HG02884 (cell line): ENCODE measurements around the gene TMEM178B.
"Not testable (repeated sequence)": the region's sequence is repeated elsewhere in the genome, so short reads cannot be mapped to it uniquely, and the experiment has no call there.

Source experiments
- ATAC-seq: cut with Tn5 transposase; IDR thresholded peaks from one replicate; pipeline ENCODE4 v1.9.1; 2021; ENCODE audit warnings: mild to moderate bottlenecking, moderate library complexity; ENCODE audit not compliant: unreplicated experiment

TMEM178B gene

DNA sequence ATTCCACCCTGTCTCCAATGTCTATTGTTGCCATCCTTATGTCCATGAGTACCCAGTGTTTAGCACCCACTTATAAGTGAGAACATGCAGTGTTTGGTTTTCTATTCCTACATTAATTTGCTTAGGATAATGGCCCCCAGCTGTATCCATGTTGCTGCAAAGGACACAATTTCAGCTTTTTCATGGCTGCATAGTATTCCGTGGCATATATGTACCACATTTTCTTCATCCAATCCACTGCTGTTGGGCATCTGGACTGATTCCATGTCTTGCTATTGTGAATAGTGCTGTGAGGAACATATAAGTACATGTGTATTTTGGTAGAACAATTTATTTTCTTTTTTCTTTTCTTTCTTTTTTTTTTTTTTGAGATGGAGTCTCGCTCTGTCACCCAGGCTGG lies 68.2 kb downstream of the TMEM178B start:
- ATAC-seq: no peak

DNA sequence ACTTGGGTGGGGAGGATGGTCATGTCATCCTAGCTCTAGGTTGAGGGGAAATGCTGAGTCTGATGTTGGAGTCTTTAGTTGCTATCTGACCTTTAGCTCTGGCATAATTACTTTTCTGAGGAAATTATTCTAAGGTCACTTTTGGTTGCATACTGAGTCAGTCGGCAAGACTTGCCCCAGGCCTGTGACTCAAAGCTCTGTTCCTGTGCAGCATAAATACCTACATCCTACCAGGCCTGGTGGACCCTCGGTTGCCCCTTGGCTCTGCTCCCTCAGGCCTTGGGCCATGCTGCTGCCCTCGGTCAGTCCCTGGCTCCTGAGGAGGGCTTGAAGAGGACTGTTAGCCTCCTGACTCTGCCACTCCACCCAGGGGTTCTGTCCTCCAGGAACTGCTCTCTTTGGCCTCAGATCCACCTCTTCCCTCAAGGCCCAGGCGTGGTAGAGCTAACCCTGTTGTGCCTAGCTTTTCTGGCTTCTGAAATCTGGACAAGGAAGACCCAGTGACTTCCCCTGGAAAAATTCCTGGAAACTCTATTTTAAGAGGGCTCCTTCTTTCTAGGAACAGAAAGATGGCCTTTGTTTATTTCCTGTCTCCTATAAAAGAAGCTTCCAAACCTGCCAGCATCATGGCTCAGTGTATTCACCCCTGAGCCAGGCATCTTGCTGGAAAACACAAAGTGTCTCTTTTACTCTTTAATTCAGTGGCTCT lies 71.2 kb downstream of the TMEM178B start:
- ATAC-seq: no peak

GRCh38 chr7:141145630-141145982 lies 71.7 kb downstream of the TMEM178B start:
- no peak for ATAC-seq

- no peak for ATAC-seq
Observed at GRCh38 chr7:141147482-141147881, 73.6 kb downstream of the TMEM178B start.

DNA sequence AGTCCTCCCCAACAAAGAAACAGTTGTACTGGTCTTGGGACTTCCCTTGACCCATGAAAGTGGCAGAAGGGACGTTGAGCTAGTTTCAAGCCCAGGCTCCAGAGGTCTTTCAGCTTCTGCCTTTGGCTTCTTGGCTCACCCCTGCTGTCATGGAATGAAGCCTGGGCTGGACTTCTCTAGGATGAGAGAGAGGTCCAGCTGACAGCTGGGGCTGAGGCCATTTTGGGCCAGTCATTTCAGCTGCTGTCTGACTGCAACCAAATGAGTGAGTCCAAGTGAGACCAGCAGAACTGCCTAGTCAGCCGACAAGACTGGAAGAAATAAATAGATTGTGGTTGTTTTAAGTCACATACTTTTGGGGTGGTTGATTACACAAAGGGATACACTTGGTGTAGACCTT lies 76.6 kb downstream of the TMEM178B start:
- ATAC-seq: no peak

DNA sequence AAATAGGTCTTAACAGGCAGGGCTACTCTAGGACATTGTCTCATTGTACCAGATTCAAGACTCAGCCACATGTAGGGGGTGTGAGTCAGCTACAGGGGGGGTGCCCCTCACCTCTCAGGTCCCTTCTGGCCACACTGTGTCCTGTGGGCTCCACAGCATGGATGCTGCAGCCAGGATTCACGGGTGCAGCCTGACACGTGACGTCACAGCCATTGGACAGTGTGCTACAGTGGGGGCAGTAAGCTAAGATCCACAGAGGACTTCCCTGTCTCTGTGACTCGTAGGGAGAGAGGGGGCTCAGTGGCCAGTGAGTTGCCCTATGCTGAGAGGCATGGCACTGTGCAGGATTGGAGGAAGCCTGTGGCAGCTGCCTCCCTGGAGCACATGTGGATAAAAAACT lies 77.9 kb downstream of the TMEM178B start:
- no peak for ATAC-seq

DNA sequence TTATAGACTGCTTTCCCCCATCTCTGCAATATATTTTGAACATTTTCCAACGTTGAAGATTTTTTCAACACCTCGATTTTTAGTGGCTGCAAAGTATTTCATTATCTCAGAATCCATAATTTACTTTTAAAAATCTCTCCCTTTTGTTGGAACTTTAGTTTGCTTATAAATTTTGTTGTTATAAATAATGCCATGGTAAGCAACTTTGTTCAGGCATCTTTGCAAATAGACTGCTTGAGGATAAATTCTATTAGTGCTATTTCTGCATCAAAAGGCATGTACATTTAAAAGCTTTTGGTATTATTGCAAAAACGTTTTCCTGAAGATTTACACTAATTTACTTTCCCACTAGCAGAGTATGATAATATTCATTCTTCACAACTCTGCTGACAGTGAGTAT lies 79.4 kb downstream of the TMEM178B start:
- no peak for ATAC-seq

- ATAC-seq: no peak
Observed at GRCh38 chr7:141154131-141154732, 80.4 kb downstream of the TMEM178B start.

GRCh38 chr7:141156407-141156806 lies 82.5 kb downstream of the TMEM178B start:
- ATAC-seq: no peak

DNA sequence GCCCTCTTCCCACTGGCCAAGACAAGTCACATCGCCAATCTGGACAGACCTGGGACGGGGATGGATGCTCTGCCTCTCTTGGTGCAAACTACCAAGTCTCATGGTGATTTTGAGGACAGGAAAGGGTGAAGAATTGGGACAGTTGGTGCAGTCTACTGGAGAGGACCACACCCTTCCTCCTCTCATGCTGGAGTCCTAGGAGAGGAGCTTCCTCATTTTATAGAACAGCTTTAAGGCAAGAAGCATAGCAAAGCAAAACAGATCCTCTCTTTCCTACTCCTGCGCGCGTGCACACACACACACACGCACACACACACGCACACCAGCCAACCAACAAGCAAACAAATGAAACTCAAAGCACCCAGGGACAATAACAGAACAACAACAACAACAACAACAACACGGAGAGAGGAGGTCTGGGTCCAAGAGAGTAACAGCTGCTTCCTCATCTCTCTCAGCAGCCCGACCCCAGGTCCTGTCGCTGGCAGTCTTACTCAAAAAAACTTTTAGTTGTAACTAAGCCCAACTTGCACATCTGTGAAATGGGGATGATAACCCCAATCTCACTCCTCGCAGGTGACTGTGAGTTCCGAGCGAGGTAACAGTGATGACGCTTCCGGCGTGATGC lies 83.4 kb downstream of the TMEM178B start:
- ATAC-seq: no peak

GRCh38 chr7:141158561-141158960 lies 84.7 kb downstream of the TMEM178B start:
- ATAC-seq: peak; percentile 74

GRCh38 chr7:141160246-141160860 lies 86.5 kb downstream of the TMEM178B start:
- no peak for ATAC-seq

DNA sequence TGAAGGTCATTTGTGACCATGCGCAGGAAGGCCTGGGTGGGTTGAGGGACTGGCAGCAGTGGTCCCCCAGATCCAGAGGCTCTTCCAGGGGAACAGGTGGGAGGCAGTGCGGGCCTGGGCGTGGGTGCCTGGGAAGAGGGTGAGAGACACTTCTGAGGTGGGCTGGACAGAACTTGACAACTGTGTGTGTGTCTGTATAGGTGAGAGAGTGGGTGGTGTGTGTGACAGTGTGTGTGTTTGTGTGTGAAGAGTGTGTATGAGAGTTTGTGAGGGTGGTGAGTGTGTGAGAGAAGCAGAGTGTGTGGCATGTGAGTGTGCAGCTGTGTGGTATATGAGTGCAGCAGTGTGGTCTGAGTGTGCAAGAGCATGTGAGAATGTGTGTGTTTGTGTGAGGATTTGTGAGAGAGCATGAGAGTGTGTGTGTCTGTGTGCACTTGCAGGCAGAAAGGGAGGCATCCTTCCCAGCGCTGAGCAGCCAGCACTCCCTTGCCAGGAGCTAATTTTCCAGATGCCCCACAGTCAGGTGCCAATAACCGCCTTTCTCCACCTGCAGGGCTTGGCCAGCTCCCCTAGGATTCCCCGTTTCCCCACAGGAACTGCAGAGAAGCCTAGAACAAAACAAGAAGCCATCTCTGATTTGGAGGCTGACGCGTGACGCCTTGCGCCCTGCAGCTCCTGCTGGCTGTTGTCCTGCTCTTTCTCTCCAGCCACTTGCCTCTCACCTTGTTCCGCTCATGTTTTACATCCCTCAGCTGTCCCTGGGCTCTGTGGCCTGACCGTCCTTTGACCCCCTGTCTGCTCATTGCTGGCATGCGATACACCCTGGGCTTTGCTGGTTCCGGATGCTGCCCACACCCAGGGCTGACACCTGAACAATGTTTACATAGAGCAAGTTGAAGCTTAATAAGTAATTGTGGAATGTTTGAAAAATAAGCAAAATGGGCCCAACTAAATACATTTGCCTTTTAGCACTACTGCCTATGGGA lies 88.0 kb downstream of the TMEM178B start:
- ATAC-seq: no peak

- no peak for ATAC-seq
Observed at GRCh38 chr7:141165521-141165920, 91.7 kb downstream of the TMEM178B start.

DNA sequence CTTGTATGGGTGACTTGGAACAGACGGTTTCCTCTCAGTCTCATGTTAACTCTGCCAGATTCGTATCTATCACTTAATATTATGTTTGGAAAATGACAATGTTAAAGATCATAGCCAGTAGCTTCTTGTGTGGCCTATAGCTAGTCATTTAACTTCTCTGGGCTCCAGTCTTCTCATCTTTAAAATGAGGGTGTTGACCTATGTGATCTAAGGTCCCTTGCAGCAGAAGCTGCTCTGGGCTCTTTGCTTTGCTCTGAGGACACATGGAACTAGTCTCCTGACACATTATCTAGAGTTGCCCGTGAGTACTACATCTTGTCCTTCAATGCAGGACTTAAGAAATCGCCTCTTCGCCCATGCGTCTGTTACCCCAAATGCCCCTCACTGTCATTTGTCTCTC lies 93.1 kb downstream of the TMEM178B start:
- ATAC-seq: no peak

DNA sequence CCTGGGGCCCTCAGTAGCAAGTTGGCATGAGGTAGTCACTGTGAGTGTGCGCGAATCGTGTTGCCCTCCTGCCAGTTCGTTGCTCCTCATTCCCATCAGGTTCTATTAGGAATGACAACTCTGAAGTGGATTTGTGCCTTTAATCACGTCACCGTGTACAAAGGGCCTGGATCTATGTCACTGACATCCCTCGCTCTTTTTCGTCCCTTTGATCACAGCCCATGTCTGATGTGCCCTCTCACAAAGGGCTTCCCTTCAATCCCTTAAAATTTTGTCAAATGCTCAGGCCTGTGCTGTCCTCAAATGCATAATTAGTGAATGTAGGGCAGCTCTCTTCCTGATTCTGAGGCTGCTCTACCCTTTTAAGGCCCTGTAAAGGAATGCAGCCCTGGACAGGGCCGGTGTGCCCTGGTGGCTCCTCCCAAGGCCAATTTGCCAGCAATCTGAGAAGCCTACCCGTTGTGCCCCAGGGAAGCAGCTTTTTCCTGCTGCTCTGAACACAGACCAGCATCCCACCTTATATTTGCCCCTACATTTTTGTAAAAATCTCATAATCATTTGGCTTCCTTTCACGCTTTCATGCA lies 93.6 kb downstream of the TMEM178B start:
- no peak for ATAC-seq

GRCh38 chr7:141169157-141169556 lies 95.3 kb downstream of the TMEM178B start:
- ATAC-seq: not testable (repeated sequence)

DNA sequence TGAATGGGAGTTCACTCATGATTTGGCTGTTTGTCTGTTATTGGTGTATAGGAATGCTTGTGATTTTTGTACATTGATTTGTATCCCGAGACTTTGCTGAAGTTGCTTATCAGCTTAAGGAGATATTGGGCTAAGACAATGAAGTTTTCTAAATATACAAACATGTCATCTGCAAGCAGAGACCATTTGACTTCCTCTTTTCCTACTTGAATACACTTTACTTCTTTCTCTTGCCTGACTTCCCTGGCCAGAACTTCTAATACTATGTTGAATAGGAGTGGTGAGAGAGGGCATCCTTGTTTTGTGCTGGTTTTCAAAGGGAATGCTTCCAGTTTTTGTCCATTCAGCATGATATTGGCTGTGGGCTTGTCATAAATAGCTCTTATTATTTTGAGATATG lies 101.9 kb downstream of the TMEM178B start:
- ATAC-seq: not testable (repeated sequence)

- not testable (repeated sequence) for ATAC-seq
Observed at GRCh38 chr7:141177120-141177519, 103.3 kb downstream of the TMEM178B start.

DNA sequence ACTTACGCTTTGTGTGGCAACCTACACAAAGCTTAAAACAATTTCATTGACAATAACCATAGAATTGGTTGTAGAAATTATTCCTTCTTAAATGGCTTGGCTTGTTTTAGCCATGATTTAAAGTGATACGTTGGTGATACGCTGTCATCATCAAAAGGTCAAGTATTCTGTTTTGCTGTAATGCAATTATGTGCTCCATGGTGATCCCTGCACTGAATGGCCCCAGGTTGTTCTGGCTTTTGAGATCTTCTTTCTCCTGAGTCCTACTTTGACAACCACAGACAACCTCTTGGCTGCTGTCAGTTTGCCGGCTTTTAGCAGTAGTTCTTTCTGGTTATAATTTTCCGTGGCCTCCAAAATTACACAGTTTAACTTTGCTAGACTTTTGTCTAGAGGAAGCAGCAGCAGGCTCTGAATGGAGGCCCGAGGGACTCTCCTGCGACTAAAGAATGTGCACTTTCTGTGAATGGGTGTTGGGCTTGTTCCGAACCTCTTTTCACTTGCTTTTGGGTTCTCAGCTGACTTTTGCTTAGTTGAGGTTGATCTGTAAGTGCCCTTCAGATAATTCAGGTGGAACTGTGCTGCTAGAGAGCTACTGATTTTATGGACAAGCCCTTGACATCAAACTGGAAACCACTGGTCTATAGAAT lies 104.7 kb downstream of the TMEM178B start:
- no peak for ATAC-seq
